Activated CD8-positive, alpha-beta memory T cell treated with anti-CD3 and anti-CD28 coated beads, Interleukin-2, amount 10 ng/mL, durations not matched to agents 7 days and 5 days (primary cell): ENCODE data around the gene KLK13. TPM values are rescaled to one million over a fixed set of nuclear protein-coding genes. Genes with fewer than 3 reads are reported as not detected.

Source experiments
- total RNA-seq, 2 experiments: library from RNA; stranded (reverse); gene quantifications; one replicate each; pipeline ENCODE4 v1.2.3, GENCODE V29; 2021

The KLK13 gene
- total RNA-seq, 2 experiments from 2014 or later, result not detected

Other genes starting within 250 kb of the KLK13 start
- gene KLK1, start 241.3 kb downstream of the KLK13 start, total RNA-seq, result 1 to 10 TPM; 3.0 to 3.2 TPM
- not detected for gene KLK15, start 231.5 kb downstream of the KLK13 start, total RNA-seq
- gene KLK3, start 210.2 kb downstream of the KLK13 start, total RNA-seq, result not detected
- under 1 TPM in 1 of 2 experiments, not detected in 1; 0.29 TPM for gene KLK2, start 191.7 kb downstream of the KLK13 start, total RNA-seq
- not detected for gene KLK4, start 153.7 kb downstream of the KLK13 start, total RNA-seq
- gene KLK5, start 112.1 kb downstream of the KLK13 start, total RNA-seq, result not detected
- not detected for gene KLK6, start 95.5 kb downstream of the KLK13 start, total RNA-seq
- not detected for gene KLK7, start 81.2 kb downstream of the KLK13 start, total RNA-seq
- not detected for gene KLK8, start 63.5 kb downstream of the KLK13 start, total RNA-seq
- gene KLK10, start 45.4 kb downstream of the KLK13 start, total RNA-seq, result not detected
- gene KLK11, start 38.5 kb downstream of the KLK13 start, total RNA-seq, result not detected
- not detected for gene KLK12, start 30.1 kb downstream of the KLK13 start, total RNA-seq
- gene KLK14, start 17.8 kb upstream of the KLK13 start, total RNA-seq, result under 1 TPM; 0.61 to 0.89 TPM
- gene CTU1, start 43.3 kb upstream of the KLK13 start, total RNA-seq, result 10 to 100 TPM in 1 of 2 experiments, 1 to 10 TPM in 1; 9.5 to 10.9 TPM
- gene SIGLEC9, start 59.8 kb upstream of the KLK13 start, total RNA-seq, result under 1 TPM in 1 of 2 experiments, not detected in 1; 0.26 TPM
- not detected for gene SIGLEC7, start 77.2 kb upstream of the KLK13 start, total RNA-seq
- 1 to 10 TPM in 1 of 2 experiments, under 1 TPM in 1; 0.96 to 6.2 TPM for gene CD33, start 160.0 kb upstream of the KLK13 start, total RNA-seq
- gene SIGLECL1, start 186.0 kb upstream of the KLK13 start, total RNA-seq, result not detected
- gene IGLON5, start 246.6 kb upstream of the KLK13 start, total RNA-seq, result under 1 TPM; 0.18 to 0.23 TPM